Measurements from ENCODE around the gene RAB8B. TPM values are rescaled to one million over a fixed set of nuclear protein-coding genes. Genes with fewer than 3 reads are reported as not detected.
"Not testable (repeated sequence)": the region's sequence is repeated elsewhere in the genome, so short reads cannot be mapped to it uniquely, and the experiment has no call there.

The RAB8B gene
- polyA plus RNA-seq, 1 donor = 15.1 TPM

- DNase-seq = no peak
Observed at GRCh38 chr15:63210151-63211091, 21.0 kb downstream of the RAB8B start.

GRCh38 chr15:63211092-63211490, 21.7 kb downstream of the RAB8B start:
- DNase-seq = no peak

GRCh38 chr15:63211549-63211948, 22.1 kb downstream of the RAB8B start:
- no peak for DNase-seq

GRCh38 chr15:63212050-63213004, 22.9 kb downstream of the RAB8B start:
- peak; percentile 55 for DNase-seq

GRCh38 chr15:63218100-63218808, 28.8 kb downstream of the RAB8B start:
- DNase-seq = no peak

- no peak for DNase-seq
Observed at GRCh38 chr15:63219196-63219710, 29.8 kb downstream of the RAB8B start.

GRCh38 chr15:63221346-63221745, 31.9 kb downstream of the RAB8B start:
- no peak for DNase-seq

- DNase-seq = no peak
Observed at GRCh38 chr15:63223463-63223862, 34.1 kb downstream of the RAB8B start.

GRCh38 chr15:63225381-63225780, 36.0 kb downstream of the RAB8B start:
- no peak for DNase-seq

- no peak for DNase-seq
Observed at GRCh38 chr15:63226155-63226883, 36.9 kb downstream of the RAB8B start.

GRCh38 chr15:63226966-63227401, 37.6 kb downstream of the RAB8B start:
- DNase-seq = no peak

- DNase-seq = no peak
Observed at GRCh38 chr15:63227689-63228088, 38.3 kb downstream of the RAB8B start.

GRCh38 chr15:63231206-63231605, 41.8 kb downstream of the RAB8B start:
- DNase-seq = no peak

GRCh38 chr15:63231706-63232105, 42.3 kb downstream of the RAB8B start:
- no peak for DNase-seq

GRCh38 chr15:63232405-63232804, 43.0 kb downstream of the RAB8B start:
- no peak for DNase-seq

- DNase-seq = no peak
Observed at GRCh38 chr15:63232943-63233342, 43.5 kb downstream of the RAB8B start.

- no peak for DNase-seq
Observed at GRCh38 chr15:63233667-63234423, 44.4 kb downstream of the RAB8B start.

- peak; percentile 66 for DNase-seq
Observed at GRCh38 chr15:63234451-63234870, 45.1 kb downstream of the RAB8B start.

GRCh38 chr15:63236272-63236671, 46.9 kb downstream of the RAB8B start:
- DNase-seq = no peak

- DNase-seq = not testable (repeated sequence)
Observed at GRCh38 chr15:63237086-63237485, 47.7 kb downstream of the RAB8B start.

GRCh38 chr15:63238171-63238570, 48.8 kb downstream of the RAB8B start:
- no peak for DNase-seq

Measured in hindlimb muscle (tissue), 1 donor.